Prostate gland (tissue), 2 donors: ENCODE results near the gene PPA1.

Experiments used
- CTCF ChIP-seq, 4 experiments: fragments of 200-600 bp in 2 of 4; fragments of 450-650 bp in 2 of 4; sonication (generic) in 2 of 4; IDR thresholded peaks; 1 replicate in 3 of 4; 2 replicates in 1 of 4; pipeline ENCODE4 v1.5.1; 2016 to 2019; ENCODE audit warnings: antibody characterized with exemption in 4 of 4, mild to moderate bottlenecking in 2 of 4, moderate library complexity in 2 of 4
- POLR2A ChIP-seq: fragments of 450-650 bp; IDR thresholded peaks from one replicate; pipeline ENCODE4 v1.6.1; 2016; ENCODE audit warnings: antibody characterized with exemption, mild to moderate bottlenecking

GRCh38 chr10:70160798-70161197 is 72.4 kb downstream of the PPA1 start:
- no peak for TF ChIP-seq CTCF (IDR thresholded peaks at IDR 0.05)
- TF ChIP-seq POLR2A = no peak
